K562 (cell line): ENCODE measurements around the gene SACM1L.

Experiments used
- CHD2 ChIP-seq: IDR thresholded peaks from 2 replicates; pipeline ENCODE4 v1.6.1; 2011; ENCODE audit warnings: low read depth, low read length
- TF ChIP-seq, protein P1 (sequence below): sonication (generic); formaldehyde crosslinking; IDR thresholded peaks from 2 replicates; pipeline ENCODE4 v1.8.1; 2023; ENCODE audit warnings: mild to moderate bottlenecking, missing genetic modification reagents

DNA sequence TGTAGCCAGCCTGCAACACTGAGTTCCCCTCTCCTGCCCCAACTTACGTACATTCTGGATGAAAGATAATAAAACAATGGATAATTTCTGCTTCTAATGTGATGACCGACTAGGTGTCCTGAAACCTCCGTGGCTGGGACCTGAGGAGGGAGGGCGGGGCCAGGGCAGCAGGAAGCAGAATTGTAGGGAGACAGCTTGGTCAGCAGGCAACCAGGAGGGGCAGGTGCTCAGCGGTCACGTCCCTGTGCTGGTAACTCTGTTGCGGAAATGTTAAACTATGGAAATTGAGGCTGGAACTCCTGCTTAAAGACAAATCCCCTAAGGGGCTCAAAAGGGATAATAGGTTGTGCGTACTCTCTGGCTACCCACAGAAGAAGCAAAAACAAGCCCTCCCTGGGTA lies 76.8 kb downstream of the SACM1L start:
- no peak for TF ChIP-seq CHD2
- TF ChIP-seq, protein P1, sequence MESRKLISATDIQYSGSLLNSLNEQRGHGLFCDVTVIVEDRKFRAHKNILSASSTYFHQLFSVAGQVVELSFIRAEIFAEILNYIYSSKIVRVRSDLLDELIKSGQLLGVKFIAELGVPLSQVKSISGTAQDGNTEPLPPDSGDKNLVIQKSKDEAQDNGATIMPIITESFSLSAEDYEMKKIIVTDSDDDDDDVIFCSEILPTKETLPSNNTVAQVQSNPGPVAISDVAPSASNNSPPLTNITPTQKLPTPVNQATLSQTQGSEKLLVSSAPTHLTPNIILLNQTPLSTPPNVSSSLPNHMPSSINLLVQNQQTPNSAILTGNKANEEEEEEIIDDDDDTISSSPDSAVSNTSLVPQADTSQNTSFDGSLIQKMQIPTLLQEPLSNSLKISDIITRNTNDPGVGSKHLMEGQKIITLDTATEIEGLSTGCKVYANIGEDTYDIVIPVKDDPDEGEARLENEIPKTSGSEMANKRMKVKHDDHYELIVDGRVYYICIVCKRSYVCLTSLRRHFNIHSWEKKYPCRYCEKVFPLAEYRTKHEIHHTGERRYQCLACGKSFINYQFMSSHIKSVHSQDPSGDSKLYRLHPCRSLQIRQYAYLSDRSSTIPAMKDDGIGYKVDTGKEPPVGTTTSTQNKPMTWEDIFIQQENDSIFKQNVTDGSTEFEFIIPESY (CRISPR knock-in tag): no peak
